Muscle of leg (tissue), 11 donors: ENCODE measurements around the gene BAIAP2L2. TPM values are rescaled to one million over a fixed set of nuclear protein-coding genes. Genes with fewer than 3 reads are reported as not detected.

ENCODE experiments used
- DNase-seq: peaks from one replicate; pipeline ENCODE4 v3.0.0; 2013
- H3K27ac ChIP-seq: one replicate; pipeline ENCODE4 v1.5.1; 2013; ENCODE audit warnings: mild to moderate bottlenecking, low read length, control low read depth
- H3K27me3 ChIP-seq: one replicate; pipeline ENCODE4 v1.6.1; 2013; ENCODE audit warnings: low read length; ENCODE audit not compliant: control insufficient read depth, insufficient read depth
- H3K36me3 ChIP-seq: one replicate; pipeline ENCODE4 v1.6.1; 2013; ENCODE audit warnings: low read length; ENCODE audit not compliant: control insufficient read depth, insufficient read depth
- H3K4me1 ChIP-seq: one replicate; pipeline ENCODE4 v1.6.1; 2013; ENCODE audit warnings: low read length; ENCODE audit not compliant: control insufficient read depth, insufficient read depth
- H3K4me3 ChIP-seq: one replicate; pipeline ENCODE4 v1.5.1; 2013; ENCODE audit warnings: low read length, control low read depth
- H3K9me3 ChIP-seq: replicated peaks from 2 replicates; pipeline ENCODE4 v1.6.1; 2013; ENCODE audit warnings: low read depth, low read length; ENCODE audit not compliant: control insufficient read depth
- WGBS: methylation state at CpG from one replicate; pipeline ENCODE4 v1.1.5; 2013; ENCODE audit warnings: missing lambda C conversion rate; ENCODE audit not compliant: insufficient coverage; 5-methylcytosine and 5-hydroxymethylcytosine counted together
- polyA plus RNA-seq, 8 donors: library from polyadenylated mRNA; unstranded; fragments of 120-200 nt; gene quantifications; one replicate each; pipeline versions ENCODE4 v1.2.1 to v1.2.3, GENCODE V29; 2013; ENCODE audit warnings: inconsistent platforms in 1 of 8, low replicate concordance in 1 of 8; ENCODE audit not compliant: insufficient read length in 8 of 8, insufficient read depth in 1 of 8
- total RNA-seq: library from RNA; stranded (reverse); fragments of 120-200 nt; gene quantifications from one replicate; pipeline ENCODE4 v1.2.4, GENCODE V29; 2013

BAIAP2L2 gene
- total and polyA plus RNA-seq, 9 donors, result 0.22 to 6.4 (median 1.2) TPM

DNA sequence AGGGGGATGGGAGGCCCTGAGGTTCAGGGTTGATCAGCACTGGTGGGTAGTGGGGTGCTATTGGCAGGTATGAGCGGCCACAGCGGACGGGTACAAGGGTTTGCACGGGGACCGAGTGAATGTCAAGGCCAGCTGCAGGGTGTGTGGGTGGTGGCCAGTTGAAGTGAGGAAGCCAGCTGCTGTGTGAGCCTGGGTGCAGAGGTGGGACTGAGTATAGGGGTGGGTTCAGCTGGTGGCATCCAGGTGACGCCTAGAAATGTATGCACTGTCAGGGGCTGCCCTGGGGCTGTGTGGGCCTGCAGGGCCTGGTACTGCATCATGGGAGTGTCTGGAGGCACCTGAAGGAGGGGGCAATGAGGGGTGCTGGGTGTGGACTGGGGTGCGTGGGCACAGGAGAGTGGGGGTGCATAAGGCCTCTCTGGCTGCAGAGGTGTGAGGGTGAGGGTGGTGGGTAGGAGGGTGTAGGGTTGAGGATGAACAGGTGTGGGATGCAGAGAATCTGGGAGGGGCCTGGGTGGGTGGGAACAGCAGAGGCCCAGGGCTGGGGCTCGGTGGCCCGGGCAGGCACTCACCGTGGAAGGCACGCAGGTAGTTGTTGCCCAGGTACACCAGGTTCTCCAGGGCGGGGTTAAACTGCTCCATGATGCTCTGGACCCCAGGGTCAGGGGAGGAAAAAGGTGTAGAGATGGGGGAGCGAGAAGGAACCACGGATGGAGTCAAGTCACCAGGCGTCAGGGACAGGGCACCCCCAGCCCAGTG, 1.7 kb downstream of the BAIAP2L2 start:
- no peaks in the 10 kb centered on the region for H3K9me3 ChIP-seq
- no peaks in the 10 kb centered on the region for H3K27me3 ChIP-seq
- no peak overlapping the region for H3K27ac ChIP-seq
- H3K36me3 ChIP-seq, result no peaks in the 10 kb centered on the region
- WGBS, result 78% methylated on average over 12 of the region's 15 CpGs
- H3K4me1 ChIP-seq, result peaks cover 42% of the 10 kb centered on the region
- no peak overlapping the region for H3K4me3 ChIP-seq
- no peak for DNase-seq

DNA sequence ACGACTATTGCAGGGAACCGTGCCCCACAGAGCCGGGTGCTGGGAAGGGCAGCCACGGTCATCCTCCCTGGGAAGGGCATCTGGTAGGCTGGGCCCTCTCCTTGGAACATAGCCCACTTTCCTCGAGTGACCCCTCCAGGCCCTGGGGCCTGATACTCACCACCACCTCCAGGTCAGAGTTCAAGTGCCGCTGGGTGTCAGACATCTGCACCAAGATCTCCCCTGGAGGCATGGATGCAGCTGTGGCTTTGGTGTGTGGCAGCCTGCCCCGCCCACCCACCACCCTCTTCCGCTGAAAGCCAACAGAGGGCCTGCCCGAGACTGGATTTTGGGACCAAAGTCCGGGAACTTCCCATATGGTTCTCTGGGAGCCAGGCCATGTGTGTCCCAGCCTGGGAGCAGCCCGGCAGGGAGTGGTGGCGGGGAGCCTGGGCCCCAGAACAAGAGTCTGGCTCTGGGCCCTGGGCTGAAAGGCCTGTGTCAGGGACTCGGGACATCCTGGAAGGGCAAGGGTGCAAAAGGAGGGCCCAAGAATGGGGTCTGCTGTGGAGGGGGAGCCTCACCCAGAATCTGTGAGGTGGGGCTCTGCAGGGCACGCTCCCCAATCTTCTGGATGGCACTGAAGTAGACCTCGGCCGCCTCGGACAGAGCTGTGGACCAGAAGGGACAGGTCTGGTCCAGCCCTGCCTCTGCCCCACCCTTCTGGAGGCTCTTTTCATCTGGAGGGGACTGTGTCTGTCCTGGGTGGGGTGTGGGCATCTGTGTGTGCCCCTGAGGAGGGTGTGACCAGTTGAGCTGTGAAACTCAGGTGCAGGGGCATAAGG, 2.6 kb downstream of the BAIAP2L2 start:
- Histone ChIP-seq H3K4me1 (peaks cover 36% of the 10 kb centered on the region), H3K27me3 (no peaks in the 10 kb centered on the region), H3K9me3 (no peaks in the 10 kb centered on the region), H3K36me3 (no peaks in the 10 kb centered on the region), H3K4me3 (no peak overlapping the region), H3K27ac (no peak overlapping the region)
- DNase-seq, result peak; percentile 61
- WGBS, result 43% methylated on average over 15 of the region's 17 CpGs

DNA sequence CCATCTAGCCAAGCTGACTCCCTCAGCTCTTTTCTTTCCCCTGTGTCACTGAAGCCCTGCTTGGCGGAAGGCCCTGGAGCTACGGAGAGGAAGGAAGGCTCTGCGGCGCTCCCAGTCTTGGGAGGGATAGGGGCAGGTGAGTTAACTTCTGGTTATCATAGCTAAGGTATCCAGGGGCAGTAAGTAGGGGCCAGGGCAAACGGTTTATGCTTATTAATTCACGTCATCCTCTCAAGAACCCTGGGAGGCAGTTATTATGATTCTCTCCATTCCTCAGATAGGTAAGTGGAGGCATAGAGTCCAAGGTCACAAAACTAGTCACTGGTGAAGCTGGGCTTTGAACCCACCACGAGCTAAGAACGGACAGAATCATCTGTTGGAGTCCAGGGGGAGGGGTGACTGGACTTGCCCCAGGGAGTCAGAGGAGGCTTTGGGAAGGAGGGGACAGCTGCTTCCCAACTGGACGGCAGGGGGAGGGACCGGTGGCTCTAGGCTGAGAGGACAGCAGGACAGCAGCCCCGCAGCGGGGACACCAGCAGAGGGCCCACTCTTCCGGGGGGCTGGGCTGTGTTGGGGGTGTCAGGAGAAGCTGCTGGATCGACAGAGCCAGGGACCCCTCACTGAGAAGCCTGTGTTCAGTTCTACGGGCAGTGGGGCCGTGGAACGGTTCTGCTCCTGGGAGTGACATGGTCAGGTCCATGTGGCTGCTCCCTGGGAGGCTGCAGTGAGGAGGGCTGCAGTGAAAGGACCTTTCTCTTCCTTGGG, 3.5 kb downstream of the BAIAP2L2 start:
- H3K9me3 ChIP-seq, result no peaks in the 10 kb centered on the region
- 41% methylated on average over 13 of the region's 17 CpGs for WGBS

DNA sequence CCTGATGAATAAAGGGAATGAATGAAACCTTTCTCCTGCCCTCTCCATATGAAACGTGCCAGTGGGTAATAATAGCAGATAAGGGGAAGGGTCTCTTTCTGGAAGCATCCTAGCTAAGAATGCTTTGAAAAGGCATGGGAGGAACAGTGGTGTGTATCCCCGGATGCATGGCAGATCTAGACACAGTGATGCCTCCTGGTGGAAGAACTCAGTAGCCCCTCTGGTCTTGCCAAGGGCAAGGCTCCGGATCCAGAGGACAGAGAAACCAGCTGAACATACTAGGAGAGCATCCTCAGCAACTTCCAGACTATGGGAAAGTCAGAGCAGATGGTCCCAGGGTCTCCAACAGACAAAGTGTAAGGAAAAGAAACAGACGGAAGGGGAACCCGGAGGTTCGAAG, 6.4 kb downstream of the BAIAP2L2 start:
- no peaks in the 10 kb centered on the region for H3K36me3 ChIP-seq
- no peaks in the 10 kb centered on the region for H3K27me3 ChIP-seq
- no peaks in the 10 kb centered on the region for H3K9me3 ChIP-seq
- DNase-seq, result no peak
- WGBS, result 39% methylated on average over 2 of the region's 6 CpGs
- no peak overlapping the region for H3K27ac ChIP-seq
- no peak overlapping the region for H3K4me3 ChIP-seq
- peaks cover 19% of the 10 kb centered on the region for H3K4me1 ChIP-seq

More for the DNA sequence above, 3.5 kb downstream of the BAIAP2L2 start:
- DNase-seq, result no peak
- H3K27me3 ChIP-seq, result no peaks in the 10 kb centered on the region
- no peaks in the 10 kb centered on the region for H3K36me3 ChIP-seq
- H3K27ac ChIP-seq, result no peak overlapping the region
- H3K4me1 ChIP-seq, result peaks cover 32% of the 10 kb centered on the region
- no peak overlapping the region for H3K4me3 ChIP-seq

DNA sequence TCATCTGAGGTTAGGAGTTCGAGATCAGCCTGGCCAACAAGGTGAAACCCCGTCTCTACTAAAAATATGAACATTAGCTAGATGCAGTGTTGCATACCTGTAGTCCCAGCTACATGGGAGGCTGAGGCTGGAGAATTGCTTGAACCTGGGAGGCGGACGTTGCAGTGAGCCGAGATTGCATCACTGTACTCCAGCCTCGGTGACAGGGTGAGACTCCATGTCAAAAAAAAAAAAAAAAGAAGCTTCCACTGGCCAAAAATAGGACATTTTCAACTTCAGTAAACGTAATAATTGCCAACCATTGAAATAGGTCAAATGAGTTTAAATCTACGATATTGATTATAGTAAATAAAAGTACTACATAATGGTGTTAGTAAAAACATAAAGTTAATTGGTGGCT, 6.8 kb downstream of the BAIAP2L2 start:
- H3K36me3 ChIP-seq, result no peaks in the 10 kb centered on the region
- H3K4me1 ChIP-seq, result peaks cover 21% of the 10 kb centered on the region
- H3K9me3 ChIP-seq, result no peaks in the 10 kb centered on the region
- no peak overlapping the region for H3K4me3 ChIP-seq
- DNase-seq, result no peak
- 79% methylated on average over 4 of the region's 8 CpGs for WGBS
- H3K27ac ChIP-seq, result no peak overlapping the region
- no peaks in the 10 kb centered on the region for H3K27me3 ChIP-seq

DNA sequence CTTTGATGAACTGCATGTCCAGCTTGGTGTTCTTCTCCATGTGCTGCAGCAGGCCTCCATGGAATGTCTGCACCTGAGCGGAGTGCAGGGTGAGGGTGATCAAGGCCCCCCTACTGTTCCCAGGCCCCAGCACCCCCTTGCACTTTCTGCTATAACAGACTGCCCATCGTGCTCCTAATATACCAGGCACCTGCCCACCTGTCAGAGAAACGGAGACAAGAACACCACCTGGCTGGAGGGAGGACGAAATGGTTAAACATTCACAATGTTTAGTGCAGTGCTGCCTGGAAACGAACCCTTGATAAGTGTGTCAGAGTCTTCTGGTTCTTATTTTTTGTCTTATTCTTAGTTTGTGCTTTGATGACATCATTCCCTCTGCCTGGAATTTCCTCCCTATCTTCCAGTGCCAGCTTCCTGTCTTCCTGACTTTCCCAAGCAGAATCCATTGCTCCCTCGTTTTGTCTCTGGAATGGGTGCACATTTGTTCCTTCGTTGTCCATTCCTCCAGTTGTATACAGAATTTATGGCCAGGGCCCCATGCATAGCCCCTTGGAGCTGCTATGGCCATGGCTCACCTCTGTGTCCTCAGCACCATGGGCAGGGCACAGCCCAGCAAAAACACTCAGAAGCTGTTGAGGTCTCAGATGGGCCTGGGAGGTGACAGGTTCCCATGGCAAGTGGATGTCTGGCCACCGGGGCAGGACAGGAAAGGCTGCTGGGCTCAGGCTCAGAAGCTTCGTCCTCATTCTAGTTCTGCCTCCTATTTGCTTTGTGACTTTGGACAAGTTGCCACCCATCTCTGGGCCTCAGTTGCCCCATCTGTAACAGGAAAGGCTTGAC, 11.9 kb downstream of the BAIAP2L2 start:
- H3K4me3 ChIP-seq, result no peak overlapping the region
- H3K4me1 ChIP-seq, result peaks cover 12% of the 10 kb centered on the region
- peaks cover 15% of the 10 kb centered on the region for H3K27me3 ChIP-seq
- no peaks in the 10 kb centered on the region for H3K36me3 ChIP-seq
- no peak overlapping the region for H3K27ac ChIP-seq
- WGBS, result 43% methylated on average over 4 of the region's 9 CpGs
- DNase-seq, result peak; percentile 59
- H3K9me3 ChIP-seq, result no peaks in the 10 kb centered on the region

DNA sequence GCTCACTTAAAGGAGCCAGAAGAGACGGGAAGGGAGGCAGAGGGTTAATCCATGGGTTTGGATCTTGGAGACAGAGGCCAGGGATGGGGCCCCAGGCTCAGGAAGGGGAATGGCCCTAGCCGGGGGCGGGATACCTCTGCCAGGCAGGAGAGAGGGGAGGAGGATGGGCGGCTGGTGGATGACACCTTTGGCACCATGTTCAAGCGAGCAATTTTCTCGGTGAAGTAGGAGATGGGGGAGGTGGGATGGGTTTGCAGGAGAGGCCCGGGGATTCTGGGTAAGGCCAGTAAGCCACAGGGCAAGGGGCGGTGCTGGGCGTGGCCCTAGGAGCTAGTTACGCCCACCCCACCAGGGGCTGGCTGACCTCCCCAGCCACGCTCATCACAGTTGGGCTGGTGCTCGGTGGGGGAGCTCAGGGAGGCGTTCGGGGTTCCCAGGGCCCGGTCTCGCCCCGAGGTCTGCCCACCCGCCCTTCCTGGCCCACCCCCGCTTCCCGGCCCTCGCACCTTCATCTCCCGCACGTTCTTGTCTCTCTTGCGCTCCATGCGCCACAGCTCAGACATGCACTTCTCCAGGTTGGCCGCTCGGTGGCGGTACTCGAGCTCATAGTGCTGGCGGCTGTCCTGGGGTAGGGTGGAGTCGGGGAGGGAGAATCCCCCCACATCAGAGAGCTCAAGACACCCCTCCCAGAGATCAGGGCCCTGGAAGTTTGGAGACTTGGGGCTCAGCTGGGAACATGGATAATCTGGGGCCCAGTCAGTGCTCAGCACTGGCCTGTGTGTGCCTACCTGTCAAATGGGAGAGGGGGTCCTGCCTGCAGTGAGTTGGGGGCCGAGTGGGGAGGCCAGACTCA, 12.7 kb downstream of the BAIAP2L2 start:
- H3K36me3 ChIP-seq, result no peaks in the 10 kb centered on the region
- WGBS, result 15% methylated on average over 11 of the region's 32 CpGs
- no peak for DNase-seq
- H3K27ac ChIP-seq, result no peak overlapping the region
- H3K9me3 ChIP-seq, result no peaks in the 10 kb centered on the region
- H3K4me3 ChIP-seq, result no peak overlapping the region
- peaks cover 15% of the 10 kb centered on the region for H3K27me3 ChIP-seq
- H3K4me1 ChIP-seq, result peaks cover 12% of the 10 kb centered on the region

DNA sequence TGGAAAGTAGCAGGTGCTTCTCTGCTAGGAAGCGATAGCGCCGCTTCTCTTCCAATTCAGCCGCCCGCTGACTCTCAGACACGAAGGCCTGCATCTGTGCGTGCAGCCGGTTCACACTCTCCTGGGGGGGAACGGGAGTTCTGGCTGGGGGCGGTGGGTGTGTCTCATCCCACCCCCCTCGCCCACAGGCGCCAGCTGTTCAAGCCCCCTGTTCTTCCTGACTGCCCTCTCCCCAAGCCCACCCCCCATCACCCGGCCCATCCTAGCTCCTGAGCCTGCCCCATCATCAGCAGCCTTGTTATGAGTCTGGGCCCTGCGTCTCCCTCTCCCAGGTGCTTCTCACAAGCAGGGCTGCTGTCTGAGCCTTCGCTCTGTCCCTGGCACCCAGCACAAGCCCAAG, 13.4 kb downstream of the BAIAP2L2 start:
- H3K4me3 ChIP-seq, result no peak overlapping the region
- peaks cover 15% of the 10 kb centered on the region for H3K27me3 ChIP-seq
- WGBS, result 42% methylated on average over 7 of the region's 15 CpGs
- H3K9me3 ChIP-seq, result no peaks in the 10 kb centered on the region
- no peak overlapping the region for H3K27ac ChIP-seq
- no peak for DNase-seq
- no peaks in the 10 kb centered on the region for H3K36me3 ChIP-seq
- H3K4me1 ChIP-seq, result peaks cover 12% of the 10 kb centered on the region

DNA sequence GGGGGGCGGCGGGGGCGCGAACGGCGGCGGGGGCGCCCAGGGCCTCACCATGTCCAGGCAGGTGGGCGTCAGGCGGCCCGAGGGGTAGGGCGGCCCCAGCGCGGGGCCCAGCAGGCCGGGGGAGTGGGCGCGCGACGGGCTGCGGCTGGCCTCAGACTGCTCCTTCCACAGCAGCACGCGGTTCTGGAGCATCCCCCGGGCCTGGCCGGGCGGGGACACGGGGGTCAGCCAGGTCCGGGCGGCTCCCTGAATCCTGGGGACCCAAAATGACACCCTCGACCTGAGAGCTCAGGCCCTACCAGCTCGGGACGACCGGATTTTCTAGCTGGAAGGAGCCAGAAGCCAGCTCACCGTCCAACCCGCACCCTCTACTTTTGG, 21.0 kb downstream of the BAIAP2L2 start:
- Histone ChIP-seq H3K4me3 (no peak overlapping the region), H3K27me3 (peaks cover 19% of the 10 kb centered on the region), H3K4me1 (peaks cover 5% of the 10 kb centered on the region), H3K27ac (no peak overlapping the region), H3K9me3 (no peaks in the 10 kb centered on the region), H3K36me3 (peaks cover 11% of the 10 kb centered on the region)
- WGBS, result 7% methylated on average over 32 of the region's 34 CpGs
- no peak for DNase-seq
